ENCODE data around the gene RABGGTA. TPM values are rescaled to one million over a fixed set of nuclear protein-coding genes. Genes with fewer than 3 reads are reported as not detected.
A peak's percentile ranks its signal among the peaks of the same experiment; 100 is the strongest.

Gene RABGGTA
- total and polyA plus RNA-seq, 9 of the 15 experiments (the other 6 are each of a cell fraction or from before 2014, with no cell fraction given) = 4.5 to 24.2 (median 15.5) TPM

- TF ChIP-seq, protein P1, sequence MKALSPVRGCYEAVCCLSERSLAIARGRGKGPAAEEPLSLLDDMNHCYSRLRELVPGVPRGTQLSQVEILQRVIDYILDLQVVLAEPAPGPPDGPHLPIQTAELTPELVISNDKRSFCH (CRISPR knock-in tag; IDR thresholded peaks at IDR 0.05) = no peak
- TF ChIP-seq, protein P1 (tag; IDR thresholded peaks at IDR 0.05) = no peak
- TF ChIP-seq, protein P2, sequence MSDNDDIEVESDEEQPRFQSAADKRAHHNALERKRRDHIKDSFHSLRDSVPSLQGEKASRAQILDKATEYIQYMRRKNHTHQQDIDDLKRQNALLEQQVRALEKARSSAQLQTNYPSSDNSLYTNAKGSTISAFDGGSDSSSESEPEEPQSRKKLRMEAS (CRISPR knock-in tag; IDR thresholded peaks at IDR 0.05) = no peak
- peak; percentile 72 for TF ChIP-seq ARID2 (IDR thresholded peaks at IDR 0.05)
- 0 out of 2 replicates have a peak, but pooled peaks have one; percentile 13 for TF ChIP-seq CBFB (CRISPR knock-in tag; IDR thresholded peaks at IDR 0.05)
- TF ChIP-seq, protein P3, sequence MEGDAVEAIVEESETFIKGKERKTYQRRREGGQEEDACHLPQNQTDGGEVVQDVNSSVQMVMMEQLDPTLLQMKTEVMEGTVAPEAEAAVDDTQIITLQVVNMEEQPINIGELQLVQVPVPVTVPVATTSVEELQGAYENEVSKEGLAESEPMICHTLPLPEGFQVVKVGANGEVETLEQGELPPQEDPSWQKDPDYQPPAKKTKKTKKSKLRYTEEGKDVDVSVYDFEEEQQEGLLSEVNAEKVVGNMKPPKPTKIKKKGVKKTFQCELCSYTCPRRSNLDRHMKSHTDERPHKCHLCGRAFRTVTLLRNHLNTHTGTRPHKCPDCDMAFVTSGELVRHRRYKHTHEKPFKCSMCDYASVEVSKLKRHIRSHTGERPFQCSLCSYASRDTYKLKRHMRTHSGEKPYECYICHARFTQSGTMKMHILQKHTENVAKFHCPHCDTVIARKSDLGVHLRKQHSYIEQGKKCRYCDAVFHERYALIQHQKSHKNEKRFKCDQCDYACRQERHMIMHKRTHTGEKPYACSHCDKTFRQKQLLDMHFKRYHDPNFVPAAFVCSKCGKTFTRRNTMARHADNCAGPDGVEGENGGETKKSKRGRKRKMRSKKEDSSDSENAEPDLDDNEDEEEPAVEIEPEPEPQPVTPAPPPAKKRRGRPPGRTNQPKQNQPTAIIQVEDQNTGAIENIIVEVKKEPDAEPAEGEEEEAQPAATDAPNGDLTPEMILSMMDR (IDR thresholded peaks at IDR 0.05 in 2 of 3, conservative IDR thresholded peaks at IDR 0.05 in 1 of 3; ENCODE audit: insufficient read depth in 2 of 3, low read depth in 1 of 3, low read length in 3 of 3) = peak; percentile 72 to 76 (median 74)
- no peak for TF ChIP-seq FIP1L1 (IDR thresholded peaks at IDR 0.05; ENCODE audit: low read depth, low read length, poor library complexity, severe bottlenecking)
- 0 out of 2 replicates have a peak, but pooled peaks have one; percentile 47 for TF ChIP-seq NR1H2 (CRISPR knock-in tag; IDR thresholded peaks at IDR 0.05)
- TF ChIP-seq PURB (CRISPR knock-in tag; IDR thresholded peaks at IDR 0.05; ENCODE audit: low read depth) = no peak
- no peak for TF ChIP-seq SIX5 (IDR thresholded peaks at IDR 0.05; ENCODE audit: borderline replicate concordance in 1 of 2, insufficient read depth in 1 of 2, low read depth in 1 of 2, low read length in 2 of 2)
- no peak for TF ChIP-seq ZFP1 (CRISPR knock-in tag; IDR thresholded peaks at IDR 0.05)
- no peak for TF ChIP-seq CREM (IDR thresholded peaks at IDR 0.05; ENCODE audit: low read depth)
- peak; percentile 80 to 86 for TF ChIP-seq RAD21 (CRISPR knock-in tag; conservative IDR thresholded peaks at IDR 0.05 in 1 of 2, IDR thresholded peaks at IDR 0.05 in 1 of 2)
- TF ChIP-seq SMARCB1 (IDR thresholded peaks at IDR 0.05; ENCODE audit: insufficient read length, low read depth) = no peak
- peak; percentile 42; the same call in 1 of the 2 replicates for TF ChIP-seq JUND (IDR thresholded peaks at IDR 0.05; ENCODE audit: borderline replicate concordance, low read depth, low read length)
- no peak for TF ChIP-seq JUND (tag; IDR thresholded peaks at IDR 0.05; ENCODE audit: borderline replicate concordance, low read depth, low read length)
These were observed 25.2 kb upstream of the RABGGTA start (continued) for GRCh38 chr14:24296341-24297157.

Measured in K562 (cell line).